IMR-90 (cell line): ENCODE results near the gene C6orf58. TPM values are rescaled to one million over a fixed set of nuclear protein-coding genes. Genes with fewer than 3 reads are reported as not detected.

Experiments used
- ATAC-seq: fragments of 200-7000 bp; cut with Tn5 transposase; 2 replicates; pipeline ENCODE4 v1.9.1; 2020; ENCODE audit warnings: low read depth, mild to moderate bottlenecking, moderate library complexity
- BruUV-seq: library from RNA; stranded (reverse); fragments of 400-500 nt; replicated peaks from 2 replicates; lab custom pipeline; 2021; lab: Mats Ljungman, UMichigan
- CTCF ChIA-PET: fragments of 300-600 bp; formaldehyde crosslinking; extraction: SDS; loops from one replicate; lab custom pipeline; 2021; ENCODE audit warnings: antibody characterized with exemption; lab: Yijun Ruan, JAX
- POLR2A ChIA-PET: fragments of 300-600 bp; sonication (Branson Sonifier 250); formaldehyde crosslinking; loops from one replicate; lab custom pipeline; 2022; ENCODE audit warnings: antibody characterized with exemption; ENCODE audit not compliant: unreplicated experiment; lab: Charles Lee
- DNase-seq: peaks from one replicate; pipeline ENCODE4 v3.0.0; 2013
- H2AFZ ChIP-seq: replicated peaks from 2 replicates; pipeline ENCODE3; 2013; ENCODE audit warnings: low read length, mild to moderate bottlenecking; ENCODE audit not compliant: poor library complexity
- H2AK5ac ChIP-seq: 2 replicates; pipeline ENCODE4 v1.6.1; 2013; ENCODE audit warnings: low read depth, low read length, inconsistent platforms
- H2AK9ac ChIP-seq: replicated peaks from 2 replicates; pipeline ENCODE3; 2013; ENCODE audit warnings: mild to moderate bottlenecking, low read depth, low read length, moderate library complexity; ENCODE audit not compliant: poor library complexity
- H2BK120ac ChIP-seq: 2 replicates; pipeline ENCODE4 v1.6.1; 2013; ENCODE audit warnings: low read depth, low read length, inconsistent platforms
- H2BK15ac ChIP-seq: 3 replicates; pipeline ENCODE4 v1.6.1; 2013; ENCODE audit warnings: low read depth, low read length, inconsistent platforms
- H2BK20ac ChIP-seq: 2 replicates; pipeline ENCODE4 v1.6.1; 2013; ENCODE audit warnings: low read depth, mild to moderate bottlenecking, inconsistent platforms, low read length, moderate library complexity
- H2BK5ac ChIP-seq: 2 replicates; pipeline ENCODE4 v1.6.1; 2013; ENCODE audit warnings: mild to moderate bottlenecking, low read depth, low read length, inconsistent platforms; ENCODE audit not compliant: poor library complexity, severe bottlenecking
- H3K14ac ChIP-seq: replicated peaks from 2 replicates; pipeline ENCODE4 v1.6.1; 2013; ENCODE audit warnings: low read depth, low read length, inconsistent platforms
- H3K18ac ChIP-seq: 2 replicates; pipeline ENCODE4 v1.6.1; 2013; ENCODE audit warnings: low read depth, low read length, control low read depth
- H3K23ac ChIP-seq: 2 replicates; pipeline ENCODE4 v1.6.1; 2013; ENCODE audit warnings: low read depth, low read length, inconsistent platforms
- H3K27ac ChIP-seq: 2 replicates; pipeline ENCODE4 v1.5.1; 2013; ENCODE audit warnings: mild to moderate bottlenecking, control low read depth, low read length; ENCODE audit not compliant: insufficient read depth
- H3K27me3 ChIP-seq: 2 replicates; pipeline ENCODE4 v1.6.1; 2013; ENCODE audit warnings: low read length; ENCODE audit not compliant: control insufficient read depth, insufficient read depth
- H3K36me3 ChIP-seq: 2 replicates; pipeline ENCODE4 v1.6.1; 2013; ENCODE audit warnings: low read length, mixed read lengths; ENCODE audit not compliant: control insufficient read depth, insufficient read depth
- H3K4ac ChIP-seq: 2 replicates; pipeline ENCODE4 v1.6.1; 2013; ENCODE audit warnings: low read depth, low read length, inconsistent platforms
- H3K4me1 ChIP-seq: 2 replicates; pipeline ENCODE4 v1.6.1; 2013; ENCODE audit warnings: low read length, mixed read lengths; ENCODE audit not compliant: control insufficient read depth, insufficient read depth
- H3K4me2 ChIP-seq: 2 replicates; pipeline ENCODE4 v1.6.1; 2013; ENCODE audit warnings: low read depth, mild to moderate bottlenecking, control low read depth, low read length, moderate library complexity
- H3K4me3 ChIP-seq: 2 replicates; pipeline ENCODE4 v1.5.1; 2013; ENCODE audit warnings: low read depth, mild to moderate bottlenecking, control low read depth, low read length, moderate library complexity; ENCODE audit not compliant: insufficient read depth
- H3K56ac ChIP-seq: 2 replicates; pipeline ENCODE4 v1.6.1; 2013; ENCODE audit warnings: low read length, inconsistent platforms; ENCODE audit not compliant: insufficient read depth; ENCODE audit errors: extremely low read depth
- H3K79me1 ChIP-seq, 2 experiments: 2 replicates each; pipeline ENCODE4 v1.6.1; 2013; ENCODE audit warnings: low read length in 2 of 2, inconsistent platforms in 1 of 2, low read depth in 1 of 2
- H3K9ac ChIP-seq: 2 replicates; pipeline ENCODE4 v1.6.1; 2013; ENCODE audit warnings: low read depth, low read length, control low read depth
- H3K9me1 ChIP-seq: 2 replicates; pipeline ENCODE4 v1.6.1; 2013; ENCODE audit warnings: low read length, inconsistent platforms; ENCODE audit not compliant: insufficient read depth
- H3K9me3 ChIP-seq: 2 replicates; pipeline ENCODE4 v1.6.1; 2013; ENCODE audit warnings: low read length; ENCODE audit not compliant: control insufficient read depth, insufficient read depth
- H4K20me1 ChIP-seq: 2 replicates; pipeline ENCODE4 v1.6.1; 2013; ENCODE audit warnings: low read length, inconsistent platforms; ENCODE audit not compliant: insufficient read depth
- H4K5ac ChIP-seq: 2 replicates; pipeline ENCODE4 v1.6.1; 2013; ENCODE audit warnings: mild to moderate bottlenecking, low read depth, low read length, control low read depth
- H4K8ac ChIP-seq, 2 experiments: 2 replicates each; pipeline ENCODE4 v1.6.1; 2013; ENCODE audit warnings: low read depth in 2 of 2, low read length in 2 of 2, control low read depth in 1 of 2, inconsistent platforms in 1 of 2
- H4K91ac ChIP-seq: 2 replicates; pipeline ENCODE4 v1.6.1; 2013; ENCODE audit warnings: low read depth, low read length, inconsistent platforms; ENCODE audit not compliant: insufficient read depth
- NFE2L2 ChIP-seq: fragments of 150-350 bp; IDR thresholded peaks from 2 replicates; pipeline ENCODE4 v1.6.1; 2016; ENCODE audit warnings: low read depth, mild to moderate bottlenecking, low read length
- dilution Hi-C: fragments of 300-500 bp; cut with HindIII; formaldehyde crosslinking; loops from one replicate; pipeline ENCODE4 v1.14.3; 2018; ENCODE audit warnings: low sequenced_read_pairs; ENCODE audit not compliant: unreplicated experiment
- in situ Hi-C: fragments of 300-500 bp; cut with MboI; formaldehyde crosslinking; loops from 3 replicates; pipeline ENCODE4 v1.14.3; 2019; ENCODE audit warnings: low sequenced_read_pairs, inconsistent platforms, mixed read lengths
- intact Hi-C: fragments of 100-400 bp; cut with micrococcal nuclease; formaldehyde crosslinking; loops from 2 replicates; pipeline ENCODE4 v1.10.0; 2022
- polyA plus RNA-seq, 3 experiments: library from polyadenylated mRNA; depleted of rRNA; stranded (reverse); fragments of >200 nt; gene quantifications; 2 replicates each; pipeline ENCODE4 v1.2.3, GENCODE V29; 2012; ENCODE audit warnings: low replicate concordance in 1 of 3
- total RNA-seq: library from RNA; depleted of rRNA; stranded (reverse); fragments of >200 nt; gene quantifications from 2 replicates; pipeline ENCODE4 v1.2.3, GENCODE V29; 2012

The C6orf58 gene
- total and polyA plus RNA-seq, 2 of the 4 experiments (the other 2 are of a cell fraction), result 0.09 TPM; not detected in 1

DNA sequence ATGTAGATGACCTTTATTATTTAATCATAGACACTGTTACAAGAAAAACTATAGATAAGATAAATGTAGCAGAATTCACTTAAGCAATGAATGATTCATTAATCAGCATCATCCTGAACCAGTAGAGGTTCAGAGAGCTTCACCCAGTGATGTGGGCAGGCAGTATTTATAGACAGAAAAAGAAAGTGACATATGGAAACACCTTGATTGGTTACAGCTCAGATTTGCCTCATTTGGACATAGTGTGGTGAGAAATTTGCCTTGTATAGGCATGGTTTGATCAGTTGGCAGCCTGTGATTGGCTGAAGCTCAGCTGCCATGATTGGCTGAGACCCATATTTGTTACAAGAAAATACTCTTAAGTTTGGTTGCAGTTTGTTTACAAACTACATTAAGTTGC, 4.6 kb downstream of the C6orf58 start:
- H3K4ac ChIP-seq, result no peak overlapping the region
- no peaks in the 10 kb centered on the region for H3K4me1 ChIP-seq
- H3K56ac ChIP-seq, result no peak overlapping the region
- no peak overlapping the region for H3K14ac ChIP-seq
- no TSS peak for BruUV-seq
- no peak overlapping the region for H3K4me2 ChIP-seq
- no peak overlapping the region; the same call in 2 of the 3 replicates for H2BK15ac ChIP-seq
- ChIA-PET CTCF (no interaction called here), POLR2A (no interaction called here)
- no peak overlapping the region for H2BK5ac ChIP-seq
- no peak overlapping the region for H3K9ac ChIP-seq
- no peak overlapping the region for H3K4me3 ChIP-seq
- no peak overlapping the region for H2AK9ac ChIP-seq
- DNase-seq, result no peak
- H4K91ac ChIP-seq, result no peak overlapping the region
- H4K8ac ChIP-seq, result no peak overlapping the region
- H3K18ac ChIP-seq, result no peak overlapping the region
- dilution Hi-C loops (no loop called here), in situ Hi-C loops (no loop called here), intact Hi-C loops (no loop called here)
- H3K9me1 ChIP-seq, result no peaks in the 10 kb centered on the region
- H2AFZ ChIP-seq, result no peak overlapping the region
- H3K9me3 ChIP-seq, result no peaks in the 10 kb centered on the region
- no peak for TF ChIP-seq NFE2L2
- H4K20me1 ChIP-seq, result no peaks in the 10 kb centered on the region
- no peak overlapping the region for H3K27ac ChIP-seq
- no peaks in the 10 kb centered on the region for H3K79me1 ChIP-seq
- peaks cover 5% of the 10 kb centered on the region; the same call in 1 of the 2 replicates for H3K27me3 ChIP-seq
- no peak overlapping the region for H2BK20ac ChIP-seq
- H4K5ac ChIP-seq, result no peak overlapping the region
- no peak overlapping the region for H2AK5ac ChIP-seq
- no peaks in the 10 kb centered on the region for H3K36me3 ChIP-seq
- no peak overlapping the region for H3K23ac ChIP-seq
- ATAC-seq, result no peak
- no peak overlapping the region for H2BK120ac ChIP-seq
